Kidney (tissue), 14 donors: ENCODE measurements around the gene CLDN25. TPM values are rescaled to one million over a fixed set of nuclear protein-coding genes. Genes with fewer than 3 reads are reported as not detected.

Experiments
- DNase-seq, 5 donors: peaks; one replicate each; pipeline ENCODE4 v3.0.0-alpha.2; 2013 to 2020
- FAIRE-seq: peaks from 2 replicates; lab custom pipeline; 2012; peaks lifted over from hg19 to GRCh38; lab: Jason Lieb, UNC
- H3K27ac ChIP-seq, 2 donors: one replicate each; pipeline ENCODE4 v1.7.0; 2013; ENCODE audit warnings: low read depth in 2 of 2, low read length in 2 of 2, inconsistent platforms in 1 of 2
- H3K27me3 ChIP-seq: one replicate; pipeline ENCODE4 v1.7.1; 2013; ENCODE audit warnings: low read length, inconsistent platforms; ENCODE audit not compliant: control insufficient read depth, insufficient read depth
- H3K36me3 ChIP-seq, 3 donors: one replicate each; pipeline versions ENCODE4 v1.7.0 to v1.7.1; 2013; ENCODE audit warnings: low read length in 3 of 3, control low read depth in 1 of 3, inconsistent platforms in 1 of 3; ENCODE audit not compliant: insufficient read depth in 3 of 3, control insufficient read depth in 2 of 3
- H3K4me1 ChIP-seq, 3 donors: one replicate each; pipeline versions ENCODE4 v1.7.0 to v1.7.1; 2013; ENCODE audit warnings: low read length in 3 of 3, inconsistent platforms in 1 of 3, low read depth in 1 of 3; ENCODE audit not compliant: control insufficient read depth in 2 of 3, insufficient read depth in 2 of 3
- H3K4me3 ChIP-seq, 3 donors: one replicate each; pipeline versions ENCODE4 v1.7.0 to v1.8.1; 2013; ENCODE audit warnings: low read length in 3 of 3, control low read depth in 1 of 3, inconsistent platforms in 1 of 3
- H3K9ac ChIP-seq, 3 donors: one replicate each; pipeline versions ENCODE4 v1.7.0 to v1.7.1; 2013; ENCODE audit warnings: low read length in 3 of 3, control low read depth in 1 of 3, inconsistent platforms in 1 of 3
- H3K9me3 ChIP-seq, 3 donors: one replicate each; pipeline versions ENCODE4 v1.7.0 to v1.7.1; 2013; ENCODE audit warnings: low read length in 3 of 3, control low read depth in 1 of 3, inconsistent platforms in 1 of 3; ENCODE audit not compliant: control insufficient read depth in 2 of 3, insufficient read depth in 1 of 3
- intact Hi-C: fragments of 100-400 bp; cut with DNase I; formaldehyde crosslinking; loops from one replicate; pipeline ENCODE4 v1.11.1; 2022
- polyA plus RNA-seq: library from polyadenylated mRNA; stranded (reverse); fragments of 350-450 nt; fragmentation: Illumina TruSeq; extraction: RNeasy Lipid Tissue Mini Kit (QIAGEN cat#74804); gene quantifications from one replicate; pipeline ENCODE4 v1.2.3, GENCODE V29; 2014; ENCODE audit warnings: low read depth, low replicate concordance; ENCODE audit not compliant: insufficient read depth
- total RNA-seq: library from RNA; stranded (reverse); fragmentation: NEBNext Ultra II Directional; extraction: Animal tissue kit (Norgen Biotek cat#: 25700); gene quantifications from one replicate; pipeline ENCODE4 v1.2.1, GENCODE V29; 2021
- TF ChIP-seq, protein P1 (sequence below): IDR thresholded peaks from 3 replicates; pipeline ENCODE4 v1.5.1; 2012; ENCODE audit warnings: mild to moderate bottlenecking, moderate library complexity, borderline replicate concordance; ENCODE audit not compliant: insufficient read depth; ENCODE audit errors: extremely low read depth
- donor health status: control.
- donor health status: control.
- donor health status: control.
- donor health status: control.
- donor health status: control.
- donor health status: DM: yes; HTN: yes; CAD: no.
- donor health status: Normal renal cell carcinoma (clear cell type).

CLDN25 gene
- total and polyA plus RNA-seq, 2 donors from 2014 or later = not detected

DNA sequence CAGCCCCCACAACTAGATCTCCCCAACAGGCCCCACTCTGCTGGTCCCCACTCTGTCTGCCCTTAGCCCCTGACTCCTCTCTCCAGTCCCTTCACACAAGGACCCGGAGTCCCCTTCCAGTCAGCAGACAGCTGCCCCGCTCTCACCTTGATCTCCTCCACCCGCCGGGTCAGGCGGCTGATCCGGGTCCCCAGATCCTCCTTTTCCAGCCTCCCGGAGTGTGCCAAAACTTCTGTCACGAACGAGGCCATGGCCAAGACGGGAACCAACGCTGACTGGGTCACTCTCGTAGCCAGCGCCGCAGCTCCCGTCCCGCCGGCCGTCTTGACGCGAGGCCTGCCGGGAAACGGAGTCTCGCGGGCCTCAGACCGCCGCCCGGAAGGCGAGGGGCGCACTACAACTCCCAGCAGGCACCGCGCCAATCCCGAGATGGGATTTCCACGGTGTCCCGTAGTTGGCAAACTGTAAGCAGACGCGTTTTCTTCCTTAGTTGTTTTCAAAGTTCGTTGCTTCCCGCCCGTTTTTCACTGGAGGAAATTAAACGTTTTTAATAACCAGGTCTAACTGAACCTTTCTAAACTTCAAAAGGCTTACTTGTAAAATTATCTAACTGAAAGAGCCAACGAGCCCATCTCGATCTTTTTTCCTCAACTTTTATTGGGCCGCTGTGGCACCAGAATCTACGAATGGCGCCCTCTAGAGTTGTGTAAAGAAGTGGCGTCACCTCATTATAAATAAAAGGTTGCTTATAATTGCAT is 6.0 kb upstream of the CLDN25 start, which contains the start of gene ZW10:
ZW10 (minus strand) TSS at position 277 of the 758 bp plus-strand sequence; CDS start at position 251, 26 bp downstream.
- intact Hi-C loops = no loop called here
- Histone ChIP-seq H3K9ac (peak within 1 kb of the TSS; percentile 88 to 92 (median 90)), H3K4me3 (peak within 1 kb of the TSS; percentile 79 to 96 (median 94)), H3K9me3 (no peaks in the 10 kb centered on the region), H3K4me1 (peaks cover 0 to 5% (median 0%) of the 10 kb centered on the region in 3 donors), H3K36me3 (no peaks in the 10 kb centered on the region), H3K27me3 (no peaks in the 10 kb centered on the region), H3K27ac (peak within 1 kb of the TSS; percentile 53 to 92)
- DNase-seq (peak; percentile 95 to 99 (median 98)), FAIRE-seq (peak; percentile 92)
- TF ChIP-seq, protein P1, sequence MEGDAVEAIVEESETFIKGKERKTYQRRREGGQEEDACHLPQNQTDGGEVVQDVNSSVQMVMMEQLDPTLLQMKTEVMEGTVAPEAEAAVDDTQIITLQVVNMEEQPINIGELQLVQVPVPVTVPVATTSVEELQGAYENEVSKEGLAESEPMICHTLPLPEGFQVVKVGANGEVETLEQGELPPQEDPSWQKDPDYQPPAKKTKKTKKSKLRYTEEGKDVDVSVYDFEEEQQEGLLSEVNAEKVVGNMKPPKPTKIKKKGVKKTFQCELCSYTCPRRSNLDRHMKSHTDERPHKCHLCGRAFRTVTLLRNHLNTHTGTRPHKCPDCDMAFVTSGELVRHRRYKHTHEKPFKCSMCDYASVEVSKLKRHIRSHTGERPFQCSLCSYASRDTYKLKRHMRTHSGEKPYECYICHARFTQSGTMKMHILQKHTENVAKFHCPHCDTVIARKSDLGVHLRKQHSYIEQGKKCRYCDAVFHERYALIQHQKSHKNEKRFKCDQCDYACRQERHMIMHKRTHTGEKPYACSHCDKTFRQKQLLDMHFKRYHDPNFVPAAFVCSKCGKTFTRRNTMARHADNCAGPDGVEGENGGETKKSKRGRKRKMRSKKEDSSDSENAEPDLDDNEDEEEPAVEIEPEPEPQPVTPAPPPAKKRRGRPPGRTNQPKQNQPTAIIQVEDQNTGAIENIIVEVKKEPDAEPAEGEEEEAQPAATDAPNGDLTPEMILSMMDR = peak; percentile 69

DNA sequence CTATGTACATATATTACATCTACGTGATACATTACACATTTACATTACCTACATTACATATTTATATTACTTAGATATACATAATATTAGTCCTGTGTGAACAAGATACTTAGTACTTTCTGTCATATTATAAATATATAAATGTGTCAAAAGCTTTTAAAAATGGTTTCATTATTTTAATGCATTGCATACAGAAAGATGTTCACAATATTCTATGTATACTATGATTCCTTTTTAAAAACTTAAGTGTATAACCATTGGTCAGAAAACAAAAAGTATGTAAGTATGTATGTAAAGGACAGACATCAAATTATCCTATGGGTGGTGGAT is 5.5 kb upstream of the CLDN25 start:
- FAIRE-seq (no peak), DNase-seq (no peak)
- Histone ChIP-seq H3K27me3 (no peaks in the 10 kb centered on the region), H3K9ac (peak overlapping the region in 1 of 3 donors; percentile 90), H3K36me3 (no peaks in the 10 kb centered on the region), H3K4me1 (peaks cover 0 to 5% (median 0%) of the 10 kb centered on the region in 3 donors), H3K4me3 (peak overlapping the region; percentile 79 to 96 (median 94)), H3K9me3 (no peaks in the 10 kb centered on the region), H3K27ac (no peak overlapping the region)
- TF ChIP-seq, protein P1 = no peak
- intact Hi-C loops = no loop called here

DNA sequence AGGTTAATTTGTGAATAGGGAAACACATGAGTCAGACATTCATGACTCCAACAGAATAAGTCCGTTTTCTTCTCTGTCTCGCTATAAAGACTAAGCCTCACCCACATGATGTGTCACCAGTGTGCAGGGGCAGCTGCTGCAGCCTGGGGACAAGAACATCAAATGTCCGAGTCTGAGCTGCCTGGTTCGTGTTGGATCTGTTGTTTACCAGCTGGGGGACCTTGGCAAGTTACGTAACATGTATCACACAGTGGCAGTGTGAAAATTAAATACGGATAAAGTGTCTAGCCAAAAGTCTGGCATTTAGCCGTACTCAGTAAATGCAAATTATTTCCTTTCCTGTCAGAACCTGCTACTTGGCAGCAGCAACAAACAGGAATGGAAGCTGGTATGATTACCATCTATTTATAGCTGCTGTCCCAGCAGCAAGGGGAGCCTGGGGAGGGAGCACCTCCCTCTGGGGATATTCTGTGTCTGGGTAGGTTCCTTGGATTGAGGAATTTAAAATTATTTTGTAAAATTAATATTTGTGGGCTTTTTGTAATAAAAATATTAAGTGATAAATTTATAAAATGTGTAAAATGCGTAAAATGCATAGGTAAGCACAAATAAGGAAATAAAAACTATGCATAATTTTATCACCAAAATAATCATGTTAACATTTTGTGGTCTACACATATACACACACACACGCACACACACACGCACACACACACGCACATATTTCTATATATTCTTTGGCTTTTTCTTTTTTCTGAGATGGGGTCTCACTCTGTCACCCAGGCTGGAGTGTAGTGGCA is 1.3 kb upstream of the CLDN25 start:
- DNase-seq (peak in 2 of 5 donors; percentile 4 to 82), FAIRE-seq (peak; percentile 63)
- H3K27me3 ChIP-seq = no peaks in the 10 kb centered on the region
- H3K4me3 ChIP-seq = peak overlapping the region in 1 of 3 donors; percentile 15
- no peaks in the 10 kb centered on the region for H3K9me3 ChIP-seq
- H3K4me1 ChIP-seq = peaks cover 0 to 3% (median 0%) of the 10 kb centered on the region in 3 donors
- H3K36me3 ChIP-seq = no peaks in the 10 kb centered on the region
- TF ChIP-seq, protein P1 = no peak
- H3K9ac ChIP-seq = peak overlapping the region in 1 of 3 donors; percentile 51
- intact Hi-C loops = no loop called here
- H3K27ac ChIP-seq = peak overlapping the region; percentile 33 to 63
